Amygdala (tissue), 56 donors: ENCODE measurements around the gene NOVA1.
A peak's percentile ranks its signal among the peaks of the same experiment; 100 is the strongest.

ENCODE experiments used
- DNase-seq, 56 donors: peaks; one replicate each; lab custom pipeline; 2025; lab: John Stamatoyannopoulos, UW

The NOVA1 gene

GRCh38 chr14:26454105-26454504 is 143.7 kb downstream of the NOVA1 start:
- DNase-seq: no peak

GRCh38 chr14:26448181-26448855 is 149.5 kb downstream of the NOVA1 start:
- no peak for DNase-seq

GRCh38 chr14:26444822-26445221 is 153.0 kb downstream of the NOVA1 start:
- no peak for DNase-seq

GRCh38 chr14:26443654-26444053 is 154.2 kb downstream of the NOVA1 start:
- no peak for DNase-seq

GRCh38 chr14:26429205-26429604 is 168.6 kb downstream of the NOVA1 start:
- DNase-seq: no peak

GRCh38 chr14:26427097-26427496 is 170.7 kb downstream of the NOVA1 start:
- DNase-seq: peak in 1 of 56 donors; percentile 1

- DNase-seq: no peak
These were observed 173.3 kb downstream of the NOVA1 start for GRCh38 chr14:26424537-26424936.

- peak in 1 of 56 donors; percentile 1 for DNase-seq
These were observed 182.2 kb downstream of the NOVA1 start for GRCh38 chr14:26415618-26416123.

- DNase-seq: no peak
These were observed 182.9 kb downstream of the NOVA1 start for GRCh38 chr14:26414926-26415325.

- DNase-seq: no peak
These were observed 183.7 kb downstream of the NOVA1 start for GRCh38 chr14:26414103-26414502.

GRCh38 chr14:26412421-26412820 is 185.4 kb downstream of the NOVA1 start:
- DNase-seq: no peak

GRCh38 chr14:26410189-26410685 is 187.6 kb downstream of the NOVA1 start:
- no peak for DNase-seq

GRCh38 chr14:26404927-26405326 is 192.9 kb downstream of the NOVA1 start:
- no peak for DNase-seq

- DNase-seq: no peak
These were observed 194.1 kb downstream of the NOVA1 start for GRCh38 chr14:26403760-26404159.

- no peak for DNase-seq
These were observed 195.7 kb downstream of the NOVA1 start for GRCh38 chr14:26402126-26402525.

- DNase-seq: peak in 1 of 56 donors; percentile 17
These were observed 196.5 kb downstream of the NOVA1 start for GRCh38 chr14:26401179-26401968.

GRCh38 chr14:26400373-26400772 is 197.5 kb downstream of the NOVA1 start:
- no peak for DNase-seq

- peak in 1 of 56 donors; percentile 10 for DNase-seq
These were observed 199.2 kb downstream of the NOVA1 start for GRCh38 chr14:26398616-26399015.
